ENCODE data around the gene PACS1.

The PACS1 gene

DNA sequence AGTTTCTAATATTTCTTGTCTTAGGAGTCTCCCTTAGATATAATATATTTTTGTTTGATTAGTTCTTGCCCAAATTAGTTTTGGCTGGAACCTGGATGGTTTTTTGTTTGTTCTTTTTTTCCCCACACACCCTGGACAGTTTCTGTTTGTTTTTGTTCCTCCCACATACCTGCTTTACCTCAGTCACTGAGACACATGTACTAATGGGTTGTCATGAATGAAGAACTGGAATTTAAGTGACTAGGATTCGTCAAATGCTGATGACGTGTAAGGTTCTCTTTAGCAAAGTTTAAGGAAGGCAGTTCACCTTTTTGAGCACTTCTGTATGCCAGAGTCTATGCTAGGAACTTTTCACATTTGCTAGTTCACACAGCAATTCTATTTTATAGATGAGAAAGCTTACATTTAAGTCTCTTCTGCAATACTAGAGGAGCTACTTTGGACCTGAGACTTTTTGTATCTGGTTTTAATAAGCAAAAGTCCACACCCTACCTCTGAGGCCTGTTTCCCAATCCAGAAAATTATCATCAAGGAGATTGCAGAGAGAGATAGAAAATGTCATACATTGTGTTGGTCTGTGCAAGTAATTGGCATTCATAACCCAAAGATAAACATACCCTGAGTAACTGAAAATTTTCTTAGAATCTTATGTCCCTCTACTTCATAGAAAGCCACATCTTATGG is 111.7 kb downstream of the PACS1 start:
- TF ChIP-seq, protein P1, sequence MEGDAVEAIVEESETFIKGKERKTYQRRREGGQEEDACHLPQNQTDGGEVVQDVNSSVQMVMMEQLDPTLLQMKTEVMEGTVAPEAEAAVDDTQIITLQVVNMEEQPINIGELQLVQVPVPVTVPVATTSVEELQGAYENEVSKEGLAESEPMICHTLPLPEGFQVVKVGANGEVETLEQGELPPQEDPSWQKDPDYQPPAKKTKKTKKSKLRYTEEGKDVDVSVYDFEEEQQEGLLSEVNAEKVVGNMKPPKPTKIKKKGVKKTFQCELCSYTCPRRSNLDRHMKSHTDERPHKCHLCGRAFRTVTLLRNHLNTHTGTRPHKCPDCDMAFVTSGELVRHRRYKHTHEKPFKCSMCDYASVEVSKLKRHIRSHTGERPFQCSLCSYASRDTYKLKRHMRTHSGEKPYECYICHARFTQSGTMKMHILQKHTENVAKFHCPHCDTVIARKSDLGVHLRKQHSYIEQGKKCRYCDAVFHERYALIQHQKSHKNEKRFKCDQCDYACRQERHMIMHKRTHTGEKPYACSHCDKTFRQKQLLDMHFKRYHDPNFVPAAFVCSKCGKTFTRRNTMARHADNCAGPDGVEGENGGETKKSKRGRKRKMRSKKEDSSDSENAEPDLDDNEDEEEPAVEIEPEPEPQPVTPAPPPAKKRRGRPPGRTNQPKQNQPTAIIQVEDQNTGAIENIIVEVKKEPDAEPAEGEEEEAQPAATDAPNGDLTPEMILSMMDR (conservative IDR thresholded peaks at IDR 0.05; ENCODE audit: control insufficient read depth, insufficient read depth, low read depth, low read length): no peak
- no peak overlapping the region for H3K4me3 ChIP-seq (ENCODE audit: control insufficient read depth, low read depth, low read length)
- DNase-seq (ENCODE audit: low read depth): no peak

- no peak overlapping the region for H3K4me3 ChIP-seq (ENCODE audit: control insufficient read depth, low read depth, low read length)
- peak; percentile 17 for DNase-seq (ENCODE audit: low read depth)
- TF ChIP-seq, protein P1 (conservative IDR thresholded peaks at IDR 0.05; ENCODE audit: control insufficient read depth, insufficient read depth, low read depth, low read length): no peak
These were observed 113.5 kb downstream of the PACS1 start for GRCh38 chr11:66183494-66184048.

DNA sequence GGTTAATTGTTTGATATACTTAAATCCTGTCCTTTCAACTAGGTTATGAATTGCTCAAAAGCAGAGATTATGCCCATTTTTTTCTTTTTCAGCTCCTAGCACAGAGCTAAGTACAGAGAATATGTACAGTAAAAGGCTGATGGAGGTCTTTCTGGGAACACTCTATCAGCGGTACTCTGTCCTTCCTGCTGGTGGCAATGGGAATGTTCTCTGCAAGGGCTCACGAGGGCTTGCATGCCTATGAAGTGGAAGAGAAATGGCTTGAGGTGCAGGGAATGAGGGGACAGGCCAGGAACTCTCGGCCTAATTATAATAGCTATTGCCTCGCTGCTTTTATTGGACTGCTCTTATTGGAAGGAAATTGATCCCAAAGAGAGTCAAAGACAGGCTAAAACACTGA is 114.7 kb downstream of the PACS1 start:
- no peak overlapping the region for H3K4me3 ChIP-seq (ENCODE audit: control insufficient read depth, low read depth, low read length)
- DNase-seq (ENCODE audit: low read depth): no peak
- TF ChIP-seq, protein P1 (conservative IDR thresholded peaks at IDR 0.05; ENCODE audit: control insufficient read depth, insufficient read depth, low read depth, low read length): no peak

DNA sequence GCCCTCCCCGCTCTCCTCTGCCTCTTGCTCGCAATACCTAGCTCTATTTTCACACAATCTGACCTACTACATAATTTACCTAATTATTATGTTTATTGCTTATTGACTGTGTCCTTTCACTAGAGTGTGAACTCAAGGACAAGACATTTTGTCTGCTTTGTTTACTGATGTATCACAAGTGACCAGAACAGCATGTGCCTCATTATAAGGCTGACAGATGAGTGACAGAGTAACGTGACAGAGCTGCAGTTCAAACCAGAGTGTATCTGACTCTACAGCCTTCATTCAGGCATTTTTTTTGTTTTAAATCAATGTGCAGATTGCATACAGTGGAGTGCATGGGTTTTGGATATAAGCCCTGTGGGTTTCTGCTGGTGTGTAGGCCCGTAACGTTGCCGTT is 116.4 kb downstream of the PACS1 start:
- TF ChIP-seq, protein P1 (conservative IDR thresholded peaks at IDR 0.05; ENCODE audit: control insufficient read depth, insufficient read depth, low read depth, low read length): no peak
- H3K4me3 ChIP-seq (ENCODE audit: control insufficient read depth, low read depth, low read length): no peak overlapping the region
- no peak for DNase-seq (ENCODE audit: low read depth)

GRCh38 chr11:66187453-66187852 is 117.4 kb downstream of the PACS1 start:
- TF ChIP-seq, protein P1 (conservative IDR thresholded peaks at IDR 0.05; ENCODE audit: control insufficient read depth, insufficient read depth, low read depth, low read length): no peak
- H3K4me3 ChIP-seq (ENCODE audit: control insufficient read depth, low read depth, low read length): no peak overlapping the region
- no peak for DNase-seq (ENCODE audit: low read depth)

DNA sequence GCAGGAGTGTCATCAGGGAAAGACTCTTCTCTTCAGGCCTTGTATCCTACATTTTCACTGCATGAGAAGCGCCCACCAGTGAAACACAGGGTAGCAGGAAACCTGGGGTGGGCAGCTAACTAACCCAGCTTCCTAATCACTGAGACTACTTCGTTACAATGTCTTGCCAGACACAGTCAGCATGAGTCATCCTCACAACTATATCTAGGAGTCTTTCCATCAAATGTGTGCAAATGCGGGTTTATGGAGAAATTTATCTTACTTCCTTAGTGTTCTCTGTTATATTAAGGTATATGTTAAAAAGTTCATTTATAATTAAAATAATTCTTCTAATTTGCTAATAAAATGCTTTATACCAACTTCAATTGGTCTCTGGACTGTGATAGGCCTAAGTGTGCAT is 118.5 kb downstream of the PACS1 start:
- TF ChIP-seq, protein P1 (conservative IDR thresholded peaks at IDR 0.05; ENCODE audit: control insufficient read depth, insufficient read depth, low read depth, low read length): no peak
- no peak overlapping the region for H3K4me3 ChIP-seq (ENCODE audit: control insufficient read depth, low read depth, low read length)
- DNase-seq (ENCODE audit: low read depth): peak; percentile 77

Data from fibroblast of mammary gland (primary cell).